OCI-LY7 (cell line): ENCODE measurements around the gene ITGA7. TPM values are rescaled to one million over a fixed set of nuclear protein-coding genes. Genes with fewer than 3 reads are reported as not detected.

ENCODE experiments used
- BruUV-seq: library from RNA; stranded (reverse); fragments of 400-500 nt; replicated peaks from 2 replicates; lab custom pipeline; 2021; lab: Mats Ljungman, UMichigan
- CTCF ChIA-PET: fragments of 300-600 bp; sonication (Branson Sonifier 250); formaldehyde crosslinking; loops from one replicate; lab custom pipeline; 2022; ENCODE audit warnings: antibody characterized with exemption; ENCODE audit not compliant: unreplicated experiment; lab: Charles Lee
- POLR2A ChIA-PET: fragments of 300-600 bp; sonication (Branson Sonifier 250); formaldehyde crosslinking; loops from one replicate; lab custom pipeline; 2022; ENCODE audit warnings: antibody characterized with exemption; lab: Charles Lee
- DNase-seq: peaks from one replicate; pipeline ENCODE4 v3.0.0-alpha.2; 2015; ENCODE audit warnings: low spot score
- H2AFZ ChIP-seq: fragments of 200-600 bp; sonication (generic), shearing (Covaris generic); 2 replicates; pipeline ENCODE4 v1.6.1; 2014; ENCODE audit warnings: mild to moderate bottlenecking, antibody characterized with exemption, low read length, moderate library complexity
- H3K27ac ChIP-seq: fragments of 200-600 bp; sonication (generic); 2 replicates; pipeline ENCODE4 v1.5.1; 2014; ENCODE audit warnings: mixed run types, low read depth, mild to moderate bottlenecking, moderate library complexity, low read length, inconsistent platforms; ENCODE audit not compliant: poor library complexity, severe bottlenecking
- H3K36me3 ChIP-seq: fragments of 200-600 bp; sonication (generic); 2 replicates; pipeline ENCODE4 v1.6.1; 2014; ENCODE audit warnings: mild to moderate bottlenecking, antibody characterized with exemption, low read length, moderate library complexity, mixed read lengths; ENCODE audit not compliant: insufficient read depth
- H3K4me1 ChIP-seq: fragments of 200-600 bp; sonication (generic); 2 replicates; pipeline ENCODE4 v1.5.1; 2014; ENCODE audit warnings: mild to moderate bottlenecking, low read length; ENCODE audit not compliant: insufficient read depth, poor library complexity, severe bottlenecking
- H3K4me2 ChIP-seq: fragments of 200-600 bp; sonication (generic); 2 replicates; pipeline ENCODE4 v1.6.1; 2014; ENCODE audit warnings: mild to moderate bottlenecking, low read length
- H3K4me3 ChIP-seq: fragments of 200-600 bp; sonication (generic); 2 replicates; pipeline ENCODE4 v1.5.1; 2014; ENCODE audit warnings: mild to moderate bottlenecking, low read depth, low read length; ENCODE audit not compliant: poor library complexity, severe bottlenecking
- H3K79me2 ChIP-seq: fragments of 200-600 bp; sonication (generic); 2 replicates; pipeline ENCODE4 v1.6.1; 2016; ENCODE audit warnings: low read depth, mild to moderate bottlenecking, low read length, moderate library complexity, mixed read lengths; ENCODE audit not compliant: insufficient read depth
- H3K9me2 ChIP-seq: fragments of 200-600 bp; sonication (generic); 2 replicates; pipeline ENCODE4 v1.6.1; 2016; ENCODE audit warnings: mild to moderate bottlenecking, low read length, mixed read lengths; ENCODE audit not compliant: insufficient read depth
- H3K9me3 ChIP-seq: fragments of 200-600 bp; sonication (generic); 2 replicates; pipeline ENCODE4 v1.6.1; 2014; ENCODE audit warnings: mild to moderate bottlenecking, mixed run types, low read length, mixed read lengths
- H4K20me1 ChIP-seq: fragments of 200-600 bp; sonication (generic); 2 replicates; pipeline ENCODE4 v1.6.1; 2014; ENCODE audit warnings: mild to moderate bottlenecking, antibody characterized with exemption, low read length, moderate library complexity, mixed read lengths; ENCODE audit not compliant: insufficient read depth
- CTCF ChIP-seq: fragments of 200-600 bp; sonication (generic); conservative IDR thresholded peaks from 2 replicates; pipeline ENCODE4 v1.5.1; 2014; ENCODE audit warnings: mild to moderate bottlenecking, antibody characterized with exemption, low read length, moderate library complexity, mixed read lengths
- EZH2phosphoT487 ChIP-seq: fragments of 200-600 bp; sonication (generic); IDR thresholded peaks from 2 replicates; pipeline ENCODE4 v1.6.1; 2018; ENCODE audit warnings: low read depth, borderline replicate concordance, mild to moderate bottlenecking, mixed run types, antibody characterized with exemption, low read length, moderate library complexity, mixed read lengths
- intact Hi-C: fragments of 100-400 bp; cut with micrococcal nuclease; formaldehyde crosslinking; loops from one replicate; pipeline ENCODE4 v1.10.0; 2022; ENCODE audit not compliant: unreplicated experiment
- total RNA-seq, 2 experiments: library from RNA; depleted of rRNA in 1 of 2; stranded (reverse); fragments of >200 nt in 1 of 2; shearing (Covaris generic) in 1 of 2; gene quantifications; 2 replicates each; pipeline ENCODE4 v1.2.3, GENCODE V29; 2014 to 2022

ITGA7 gene
- total RNA-seq, 2 experiments from 2014 or later = 1.5 to 4.0 TPM

- H3K36me3 ChIP-seq = no peaks in the 10 kb centered on the region
- no peak overlapping the region for H3K4me3 ChIP-seq
- no peaks in the 10 kb centered on the region for H3K9me2 ChIP-seq
- TF ChIP-seq EZH2phosphoT487 (no peak), CTCF (no peak)
- no peak for DNase-seq
- no peaks in the 10 kb centered on the region for H3K9me3 ChIP-seq
- H4K20me1 ChIP-seq = no peaks in the 10 kb centered on the region
- POLR2A ChIA-PET = interaction anchor here (0.5 to 1.1 kb wide), 2 partner anchors 12 to 277 kb away, joined by 3 read pairs; no protein-coding TSS in a partner anchor
- no peaks in the 10 kb centered on the region for H3K79me2 ChIP-seq
- CTCF ChIA-PET = no interaction called here
- intact Hi-C loops = no loop called here
- H2AFZ ChIP-seq = no peak overlapping the region
- H3K4me1 ChIP-seq = no peaks in the 10 kb centered on the region
- no peak overlapping the region for H3K27ac ChIP-seq
- H3K4me2 ChIP-seq = no peak overlapping the region
- BruUV-seq = no TSS peak
These were observed 9.3 kb downstream of the ITGA7 start for GRCh38 chr12:55698241-55698955.

GRCh38 chr12:55697686-55698085, 10.0 kb downstream of the ITGA7 start:
- BruUV-seq = no TSS peak

More at GRCh38 chr12:55697686-55698085, 10.0 kb downstream of the ITGA7 start:
- intact Hi-C loops = no loop called here
- no peak for TF ChIP-seq CTCF
- no peak for TF ChIP-seq EZH2phosphoT487
- ChIA-PET POLR2A (no interaction called here), CTCF (no interaction called here)
- Histone ChIP-seq H3K9me3 (no peaks in the 10 kb centered on the region), H3K27ac (no peak overlapping the region), H3K4me1 (no peaks in the 10 kb centered on the region), H3K4me2 (no peak overlapping the region), H3K79me2 (no peaks in the 10 kb centered on the region), H4K20me1 (no peaks in the 10 kb centered on the region), H3K9me2 (no peaks in the 10 kb centered on the region), H3K36me3 (no peaks in the 10 kb centered on the region), H3K4me3 (no peak overlapping the region), H2AFZ (no peak overlapping the region)
- no peak for DNase-seq
